ENCODE measurements around the gene RNF157. TPM values are rescaled to one million over a fixed set of nuclear protein-coding genes. Genes with fewer than 3 reads are reported as not detected.
"Not testable (repeated sequence)": the region's sequence is repeated elsewhere in the genome, so short reads cannot be mapped to it uniquely, and the experiment has no call there.

Gene RNF157
- total and polyA plus RNA-seq, 4 donors: 0.36 to 3.8 (median 1.8) TPM

DNA sequence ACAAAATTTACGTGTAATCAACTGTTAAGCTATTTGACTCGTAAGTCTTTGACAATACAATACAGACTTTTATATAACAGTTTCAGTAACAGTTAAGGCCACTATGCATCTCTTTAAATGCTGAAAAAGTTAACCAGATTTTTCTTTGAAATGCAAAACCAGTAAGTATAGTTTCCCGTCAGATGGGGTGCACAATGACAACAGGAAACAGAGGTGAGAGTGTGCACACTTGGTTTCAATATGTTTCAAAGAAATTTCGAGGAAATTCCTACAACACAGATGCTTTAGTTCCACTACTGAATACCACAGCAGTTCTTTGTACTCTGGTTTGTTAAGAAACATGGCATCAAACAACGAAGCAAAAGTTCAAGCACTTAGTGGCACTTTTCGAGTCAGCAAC lies 48.4 kb downstream of the RNF157 start:
- DNase-seq: no peak
- WGBS, 2 donors: 48 to 59% methylated on average over 6 of the region's 6 CpGs
- H3K4me3 ChIP-seq (ENCODE audit: low read length in 2 of 2): no peak overlapping the region
- no peaks in the 10 kb centered on the region for H3K36me3 ChIP-seq (ENCODE audit: control insufficient read depth in 1 of 2, insufficient read depth in 2 of 2, low read length in 1 of 2)
- H3K4me1 ChIP-seq (ENCODE audit: control insufficient read depth in 1 of 2, insufficient read depth in 2 of 2, low read length in 2 of 2): no peaks in the 10 kb centered on the region
- ATAC-seq (ENCODE audit: low FRiP score): no peak
- intact Hi-C loops (cut with DNase I): loop anchor here in 1 of 2 donors (5.0 kb wide), 1 partner anchor 85 kb away; no protein-coding TSS in a partner anchor
- H3K27ac ChIP-seq (ENCODE audit: low read depth in 1 of 2, low read length in 2 of 2): no peak overlapping the region
- H3K27me3 ChIP-seq (ENCODE audit: control insufficient read depth in 1 of 2, insufficient read depth in 2 of 2, low read length in 1 of 2): no peaks in the 10 kb centered on the region
- no peaks in the 10 kb centered on the region for H3K9me3 ChIP-seq (ENCODE audit: control insufficient read depth, low read length)

DNA sequence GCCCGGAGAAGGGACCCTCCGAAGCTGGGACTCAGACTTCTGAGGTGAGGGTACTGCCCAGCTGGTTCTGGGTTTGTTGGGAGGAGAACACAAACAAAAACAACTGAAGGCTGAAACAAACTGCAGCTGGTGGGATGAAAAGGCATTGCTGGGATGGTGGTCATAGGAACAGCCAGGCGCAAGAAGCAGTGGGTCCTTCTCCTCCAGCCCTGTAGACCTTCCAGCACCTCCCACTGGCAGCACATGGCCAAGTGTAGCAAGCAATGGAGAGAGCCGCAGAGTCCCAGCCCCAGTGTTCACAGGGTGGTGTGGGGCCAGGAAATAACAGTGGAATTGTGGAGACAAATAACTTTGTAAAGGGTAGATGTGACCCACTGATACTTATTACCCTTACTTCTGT lies 50.6 kb downstream of the RNF157 start:
- intact Hi-C loops (cut with DNase I): loop anchor here in 1 of 2 donors (5.0 kb wide), 1 partner anchor 88 kb away; no protein-coding TSS in a partner anchor
- no peaks in the 10 kb centered on the region for H3K4me1 ChIP-seq (ENCODE audit: control insufficient read depth in 1 of 2, insufficient read depth in 2 of 2, low read length in 2 of 2)

DNA sequence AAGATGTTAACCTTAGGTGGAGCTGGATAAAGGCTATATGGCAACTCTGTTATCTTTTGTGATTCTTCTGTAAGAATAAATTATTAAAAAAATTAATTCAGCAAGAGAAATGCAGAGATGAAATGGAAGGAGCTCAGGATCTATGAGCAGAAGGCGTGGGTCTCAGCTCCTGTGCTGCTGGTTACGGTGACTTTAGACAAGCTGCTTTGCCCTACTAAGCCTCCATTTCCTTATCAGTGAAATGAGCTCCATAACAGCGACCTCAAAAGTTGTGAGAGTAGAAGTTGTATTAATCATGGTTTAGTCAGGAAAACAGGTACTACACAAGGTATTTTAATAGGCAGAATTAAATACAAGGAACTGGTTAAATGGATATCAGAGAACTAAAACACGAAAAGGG lies 51.0 kb downstream of the RNF157 start:
- no peaks in the 10 kb centered on the region for H3K36me3 ChIP-seq (ENCODE audit: control insufficient read depth in 1 of 2, insufficient read depth in 2 of 2, low read length in 1 of 2)
- ATAC-seq (ENCODE audit: low FRiP score): no peak
- no peak for DNase-seq
- no peaks in the 10 kb centered on the region for H3K27me3 ChIP-seq (ENCODE audit: control insufficient read depth in 1 of 2, insufficient read depth in 2 of 2, low read length in 1 of 2)
- intact Hi-C loops (cut with DNase I): no loop called here
- no peaks in the 10 kb centered on the region for H3K4me1 ChIP-seq (ENCODE audit: control insufficient read depth in 1 of 2, insufficient read depth in 2 of 2, low read length in 2 of 2)
- H3K27ac ChIP-seq (ENCODE audit: low read depth in 1 of 2, low read length in 2 of 2): no peak overlapping the region
- H3K9me3 ChIP-seq (ENCODE audit: control insufficient read depth, low read length): no peaks in the 10 kb centered on the region
- H3K4me3 ChIP-seq (ENCODE audit: low read length in 2 of 2): no peak overlapping the region
- WGBS, 2 donors: 60 to 63% methylated on average over 4 of the region's 4 CpGs

More for the DNA sequence above, 50.6 kb downstream of the RNF157 start:
- Histone ChIP-seq H3K27ac (ENCODE audit: low read depth in 1 of 2, low read length in 2 of 2) (no peak overlapping the region), H3K9me3 (ENCODE audit: control insufficient read depth, low read length) (no peaks in the 10 kb centered on the region), H3K4me3 (ENCODE audit: low read length in 2 of 2) (no peak overlapping the region), H3K36me3 (ENCODE audit: control insufficient read depth in 1 of 2, insufficient read depth in 2 of 2, low read length in 1 of 2) (no peaks in the 10 kb centered on the region), H3K27me3 (ENCODE audit: control insufficient read depth in 1 of 2, insufficient read depth in 2 of 2, low read length in 1 of 2) (no peaks in the 10 kb centered on the region)
- DNase-seq (no peak), ATAC-seq (ENCODE audit: low FRiP score) (no peak)
- 73 to 76% methylated on average over 4 of the region's 4 CpGs for WGBS, 2 donors

DNA sequence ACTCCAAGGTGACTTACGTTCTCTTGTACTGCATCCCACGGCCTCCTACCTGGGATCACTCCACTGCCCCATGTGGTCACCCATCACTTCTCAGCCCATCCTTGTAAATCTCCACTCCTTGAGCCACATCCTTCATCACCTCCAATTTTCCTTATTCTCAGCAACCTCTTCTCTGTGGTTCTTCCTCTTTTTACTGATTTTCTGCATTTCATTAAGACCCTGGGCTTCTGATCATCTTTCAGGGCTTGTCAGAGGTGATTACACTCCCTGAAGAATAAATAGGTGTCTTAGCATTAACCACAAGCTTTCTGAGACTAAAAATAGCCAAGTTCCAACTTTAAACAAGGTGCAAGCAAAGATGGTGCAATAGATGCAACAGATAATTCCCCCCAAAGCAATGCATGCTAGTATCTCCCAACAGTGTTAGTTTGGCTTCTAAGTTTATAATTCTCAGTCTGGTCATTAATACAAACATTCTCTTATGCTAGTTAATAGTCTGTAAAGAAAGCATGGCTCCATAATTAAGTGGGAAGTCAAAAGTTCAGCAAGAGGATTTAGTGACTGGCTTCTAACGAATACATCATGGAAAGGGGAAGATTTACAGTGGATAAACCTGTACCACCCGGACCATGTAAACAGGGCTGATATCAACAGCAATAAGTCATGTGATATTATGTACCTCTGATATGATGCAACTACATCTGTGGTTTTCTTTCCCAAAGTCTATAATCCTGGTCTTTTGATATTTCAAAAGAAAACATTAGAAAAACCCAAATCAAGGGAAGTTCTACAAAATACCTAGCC lies 51.9 kb downstream of the RNF157 start:
- Histone ChIP-seq H3K27me3 (ENCODE audit: control insufficient read depth in 1 of 2, insufficient read depth in 2 of 2, low read length in 1 of 2) (no peaks in the 10 kb centered on the region), H3K36me3 (ENCODE audit: control insufficient read depth in 1 of 2, insufficient read depth in 2 of 2, low read length in 1 of 2) (no peaks in the 10 kb centered on the region), H3K9me3 (ENCODE audit: control insufficient read depth, low read length) (no peaks in the 10 kb centered on the region), H3K27ac (ENCODE audit: low read depth in 1 of 2, low read length in 2 of 2) (no peak overlapping the region), H3K4me3 (ENCODE audit: low read length in 2 of 2) (no peak overlapping the region), H3K4me1 (ENCODE audit: control insufficient read depth in 1 of 2, insufficient read depth in 2 of 2, low read length in 2 of 2) (no peaks in the 10 kb centered on the region)
- WGBS, 2 donors: 75 to 77% methylated on average over 4 of the region's 4 CpGs
- ATAC-seq (ENCODE audit: low FRiP score) (no peak), DNase-seq (no peak)
- intact Hi-C loops (cut with DNase I): no loop called here

DNA sequence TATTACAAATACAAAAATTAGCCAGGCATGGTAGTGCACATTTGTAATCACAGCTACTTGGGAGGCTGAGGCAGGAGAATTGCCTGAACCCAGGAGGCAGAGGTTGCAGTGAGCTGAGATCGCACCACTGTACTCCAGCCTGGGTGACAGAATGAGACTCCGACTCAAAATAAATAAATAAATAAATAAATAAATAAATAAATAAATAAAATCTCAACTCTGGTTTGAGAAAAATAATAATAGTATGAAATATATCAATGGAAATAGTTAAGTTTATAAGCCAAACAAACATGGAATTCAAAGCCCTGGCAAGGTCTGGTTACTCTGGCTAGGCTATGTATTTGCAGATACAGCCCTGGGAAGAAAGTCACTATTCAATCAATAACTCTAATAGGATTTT lies 53.5 kb downstream of the RNF157 start:
- ATAC-seq (ENCODE audit: low FRiP score); H3K4me3 ChIP-seq (ENCODE audit: low read length in 2 of 2); intact Hi-C loops (cut with DNase I); H3K27ac ChIP-seq (ENCODE audit: low read depth in 1 of 2, low read length in 2 of 2); H3K4me1 ChIP-seq (ENCODE audit: control insufficient read depth in 1 of 2, insufficient read depth in 2 of 2, low read length in 2 of 2); H3K36me3 ChIP-seq (ENCODE audit: control insufficient read depth in 1 of 2, insufficient read depth in 2 of 2, low read length in 1 of 2); H3K9me3 ChIP-seq (ENCODE audit: control insufficient read depth, low read length); H3K27me3 ChIP-seq (ENCODE audit: control insufficient read depth in 1 of 2, insufficient read depth in 2 of 2, low read length in 1 of 2); DNase-seq: not testable (repeated sequence)
- WGBS, 2 donors: 93 to 96% methylated on average over 2 of the region's 2 CpGs

DNA sequence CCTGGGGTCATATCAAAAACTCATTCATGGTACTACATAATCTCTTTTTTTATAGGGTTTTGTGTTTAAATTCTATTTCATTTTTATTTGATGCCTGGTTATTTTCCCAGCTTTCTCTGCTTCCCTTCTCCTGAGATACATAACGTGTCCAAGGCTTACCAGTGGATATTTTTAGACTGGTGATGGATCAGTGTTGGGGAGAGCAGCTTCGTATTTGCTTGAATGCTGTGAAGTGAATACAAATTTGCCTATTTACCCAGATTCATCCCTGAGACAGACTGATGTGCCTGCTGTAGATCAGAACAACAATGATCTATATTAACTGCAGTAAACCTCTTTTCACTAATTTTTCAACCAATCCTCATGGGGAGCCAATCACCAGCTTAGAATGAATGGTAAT lies 56.0 kb downstream of the RNF157 start:
- no peak for ATAC-seq (ENCODE audit: low FRiP score)
- Histone ChIP-seq H3K4me3 (ENCODE audit: low read length in 2 of 2) (no peak overlapping the region), H3K4me1 (ENCODE audit: control insufficient read depth in 1 of 2, insufficient read depth in 2 of 2, low read length in 2 of 2) (no peaks in the 10 kb centered on the region), H3K36me3 (ENCODE audit: control insufficient read depth in 1 of 2, insufficient read depth in 2 of 2, low read length in 1 of 2) (no peaks in the 10 kb centered on the region), H3K27me3 (ENCODE audit: control insufficient read depth in 1 of 2, insufficient read depth in 2 of 2, low read length in 1 of 2) (no peaks in the 10 kb centered on the region), H3K27ac (ENCODE audit: low read depth in 1 of 2, low read length in 2 of 2) (no peak overlapping the region), H3K9me3 (ENCODE audit: control insufficient read depth, low read length) (no peaks in the 10 kb centered on the region)
- WGBS, 2 donors: 49 to 53% methylated on average over 2 of the region's 2 CpGs
- no peak for DNase-seq
- intact Hi-C loops (cut with DNase I): loop anchor here in 1 of 2 donors (5.0 kb wide), 1 partner anchor 62 kb away; no protein-coding TSS in a partner anchor

DNA sequence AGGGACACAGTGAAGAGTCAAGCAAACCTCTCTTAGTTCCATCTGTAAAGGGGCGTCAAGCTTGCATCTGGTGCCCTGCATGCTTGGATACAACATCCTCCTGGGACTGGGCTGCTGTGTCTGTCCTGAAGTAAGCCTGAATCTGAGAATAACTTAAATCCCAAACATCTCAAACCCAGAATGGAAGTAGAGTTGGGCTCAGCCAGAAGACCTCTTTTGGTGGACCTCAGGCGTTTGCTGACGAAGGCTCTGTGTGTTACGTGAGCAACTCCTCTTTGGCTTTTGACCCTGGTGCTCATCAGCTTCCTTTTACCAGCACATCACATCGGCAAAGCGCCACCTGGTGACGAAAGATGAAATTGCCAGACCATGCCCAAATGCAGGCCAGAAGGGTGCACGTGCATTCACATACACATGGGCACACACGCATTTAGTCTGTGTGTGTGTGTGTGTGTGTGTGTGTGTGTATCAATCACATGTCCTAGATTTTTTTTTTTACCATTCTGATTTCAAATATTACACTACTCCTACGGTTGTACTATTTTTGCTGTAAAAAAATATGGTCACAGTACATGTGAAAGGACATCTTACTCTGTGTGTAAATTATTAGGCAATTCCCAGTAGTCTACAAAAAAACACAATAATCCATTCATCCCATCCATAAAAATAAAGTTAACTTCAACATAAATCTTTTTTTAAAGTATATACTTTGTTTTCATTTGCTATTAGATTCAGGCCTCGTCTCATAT lies 58.1 kb downstream of the RNF157 start:
- Histone ChIP-seq H3K4me3 (ENCODE audit: low read length in 2 of 2) (no peak overlapping the region), H3K27ac (ENCODE audit: low read depth in 1 of 2, low read length in 2 of 2) (no peak overlapping the region), H3K36me3 (ENCODE audit: control insufficient read depth in 1 of 2, insufficient read depth in 2 of 2, low read length in 1 of 2) (no peaks in the 10 kb centered on the region), H3K4me1 (ENCODE audit: control insufficient read depth in 1 of 2, insufficient read depth in 2 of 2, low read length in 2 of 2) (no peaks in the 10 kb centered on the region), H3K9me3 (ENCODE audit: control insufficient read depth, low read length) (no peaks in the 10 kb centered on the region), H3K27me3 (ENCODE audit: control insufficient read depth in 1 of 2, insufficient read depth in 2 of 2, low read length in 1 of 2) (no peaks in the 10 kb centered on the region)
- WGBS, 2 donors: 10% methylated on average over 11 of the region's 11 CpGs
- intact Hi-C loops (cut with DNase I): loop anchor here (2.0 to 5.0 kb wide), 2 partner anchors 60 to 61 kb away; no protein-coding TSS in a partner anchor
- DNase-seq (peak; percentile 91 to 94), ATAC-seq (ENCODE audit: low FRiP score) (peak; percentile 86)

DNA sequence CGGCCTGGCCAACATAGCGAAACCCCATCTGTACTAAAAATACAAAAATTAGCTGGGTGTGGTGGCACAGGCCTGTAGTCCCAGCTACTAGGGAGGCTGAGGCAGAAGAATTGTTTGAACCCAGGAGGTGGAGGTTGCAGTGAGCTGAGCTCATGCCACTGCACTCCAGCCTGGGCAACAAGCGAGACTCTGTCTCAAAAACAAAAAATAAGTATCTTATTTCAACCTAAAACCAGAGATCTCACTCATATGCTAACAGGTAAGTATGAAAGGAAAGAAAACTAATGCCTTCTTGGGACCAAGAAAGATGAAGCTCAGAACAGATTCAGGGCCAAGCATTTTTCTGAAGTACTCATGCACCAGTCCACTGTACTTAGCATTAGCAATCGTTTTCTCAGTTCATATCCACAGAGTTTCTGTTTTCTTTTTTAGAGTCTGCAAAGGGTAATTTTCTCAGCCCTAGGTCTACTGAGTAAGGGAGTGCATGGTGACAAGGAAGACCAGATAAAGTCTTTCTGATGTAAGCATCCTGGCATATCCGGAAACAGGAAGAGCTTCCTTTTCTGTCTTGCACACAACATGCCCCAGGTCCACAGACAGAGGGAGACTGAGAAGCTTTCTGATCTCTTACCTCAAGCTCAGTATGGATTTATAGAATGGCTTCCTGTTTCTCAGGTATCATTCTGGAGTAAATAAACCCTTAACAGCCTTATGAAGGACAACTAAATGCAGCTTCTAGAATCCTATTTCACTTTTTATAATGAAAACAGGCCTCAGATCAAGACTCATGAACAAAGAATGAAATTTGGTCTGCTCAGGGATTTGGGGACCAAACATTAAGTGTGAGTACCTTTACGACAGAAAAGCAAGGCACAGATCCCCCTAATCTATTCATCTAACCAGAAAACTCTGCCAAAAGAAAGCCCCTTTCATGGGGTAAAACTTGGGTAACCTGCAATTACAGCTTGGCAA lies 60.5 kb downstream of the RNF157 start:
- 86 to 89% methylated on average over 6 of the region's 6 CpGs for WGBS, 2 donors
- intact Hi-C loops (cut with DNase I): loop anchor here in 1 of 2 donors (5.0 kb wide), 1 partner anchor 57 kb away; no protein-coding TSS in a partner anchor
- H3K27ac ChIP-seq (ENCODE audit: low read depth in 1 of 2, low read length in 2 of 2): no peak overlapping the region
- H3K27me3 ChIP-seq (ENCODE audit: control insufficient read depth in 1 of 2, insufficient read depth in 2 of 2, low read length in 1 of 2): no peaks in the 10 kb centered on the region
- no peaks in the 10 kb centered on the region for H3K36me3 ChIP-seq (ENCODE audit: control insufficient read depth in 1 of 2, insufficient read depth in 2 of 2, low read length in 1 of 2)
- no peaks in the 10 kb centered on the region for H3K4me1 ChIP-seq (ENCODE audit: control insufficient read depth in 1 of 2, insufficient read depth in 2 of 2, low read length in 2 of 2)
- no peak overlapping the region for H3K4me3 ChIP-seq (ENCODE audit: low read length in 2 of 2)
- ATAC-seq (ENCODE audit: low FRiP score) (no peak), DNase-seq (no peak)
- H3K9me3 ChIP-seq (ENCODE audit: control insufficient read depth, low read length): no peaks in the 10 kb centered on the region

Measured in aorta (tissue), 5 donors.